H1 (cell line): Measurements from ENCODE around the gene TMEM266. TPM values are rescaled to one million over a fixed set of nuclear protein-coding genes. Genes with fewer than 3 reads are reported as not detected.

Source experiments
- CTCF ChIA-PET: fragments of 300-600 bp; sonication (Branson Sonifier 250); formaldehyde crosslinking; loops from one replicate; lab custom pipeline; 2021; ENCODE audit not compliant: partially characterized antibody; lab: Charles Lee
- POLR2A ChIA-PET: fragments of 300-600 bp; sonication (Branson Sonifier 250); formaldehyde crosslinking; loops from one replicate; lab custom pipeline; 2021; ENCODE audit warnings: inconsistent platforms; ENCODE audit not compliant: partially characterized antibody; lab: Charles Lee
- DNase-seq, 2 experiments: peaks; one replicate each; pipeline versions ENCODE4 v3.0.0 to v3.0.0-alpha.2; 2010 to 2022; ENCODE audit warnings: low spot score in 2 of 2, low read depth in 1 of 2, mixed read lengths in 1 of 2
- FAIRE-seq: peaks from 2 replicates; lab custom pipeline; 2011; peaks lifted over from hg19 to GRCh38; lab: Jason Lieb, UNC
- H2AFZ ChIP-seq: 2 replicates; pipeline ENCODE4 v1.8.1; 2012; ENCODE audit warnings: low read length, inconsistent platforms
- H2AK5ac ChIP-seq: 2 replicates; pipeline ENCODE4 v1.6.1; 2013; ENCODE audit warnings: low read depth, low read length
- H2BK120ac ChIP-seq: replicated peaks from 2 replicates; pipeline ENCODE3; 2013; ENCODE audit warnings: low read depth, low read length, inconsistent platforms
- H2BK12ac ChIP-seq: 2 replicates; pipeline ENCODE4 v1.6.1; 2013; ENCODE audit warnings: low read depth, low read length
- H2BK15ac ChIP-seq: 2 replicates; pipeline ENCODE4 v1.6.1; 2013; ENCODE audit warnings: low read length
- H2BK20ac ChIP-seq: 2 replicates; pipeline ENCODE4 v1.6.1; 2013; ENCODE audit warnings: low read length
- H2BK5ac ChIP-seq: 2 replicates; pipeline ENCODE4 v1.6.1; 2013; ENCODE audit warnings: low read depth, low read length
- H3K14ac ChIP-seq: 2 replicates; pipeline ENCODE4 v1.6.1; 2013; ENCODE audit warnings: inconsistent platforms; ENCODE audit not compliant: insufficient read length
- H3K18ac ChIP-seq: 2 replicates; pipeline ENCODE4 v1.6.1; 2013; ENCODE audit warnings: low read length; ENCODE audit errors: extremely low read depth
- H3K23ac ChIP-seq: 2 replicates; pipeline ENCODE4 v1.6.1; 2013; ENCODE audit warnings: inconsistent platforms; ENCODE audit not compliant: insufficient read length
- H3K23me2 ChIP-seq: 2 replicates; pipeline ENCODE4 v1.6.1; 2013; ENCODE audit warnings: low read depth, low read length
- H3K27ac ChIP-seq: 2 replicates; pipeline ENCODE4 v1.6.1; 2011; ENCODE audit warnings: low read depth, low read length, inconsistent platforms
- H3K27me3 ChIP-seq, 4 experiments: replicated peaks in 1 of 4; 1 replicate in 1 of 4; 2 replicates in 3 of 4; pipeline versions ENCODE4 v1.6.1 to v1.8.1; 2011 to 2013; ENCODE audit warnings: low read length in 3 of 4, mild to moderate bottlenecking in 3 of 4, inconsistent platforms in 2 of 4, mixed read lengths in 2 of 4, moderate library complexity in 1 of 4; ENCODE audit not compliant: control insufficient read depth in 3 of 4, insufficient read depth in 3 of 4; ENCODE audit errors: extremely low read depth in 1 of 4
- H3K36me3 ChIP-seq, 4 experiments: 2 replicates each; pipeline versions ENCODE4 v1.6.1 to v1.8.1; 2011 to 2013; ENCODE audit warnings: mild to moderate bottlenecking in 4 of 4, low read length in 3 of 4, moderate library complexity in 2 of 4, control low read depth in 1 of 4, inconsistent platforms in 1 of 4; ENCODE audit not compliant: insufficient read depth in 4 of 4, control insufficient read depth in 2 of 4
- H3K4ac ChIP-seq: replicated peaks from 2 replicates; pipeline ENCODE3; 2013; ENCODE audit warnings: low read length, low read depth, mixed read lengths, inconsistent platforms; ENCODE audit not compliant: insufficient read length
- H3K4me1 ChIP-seq, 4 experiments: replicated peaks in 1 of 4; 1 replicate in 1 of 4; 2 replicates in 3 of 4; pipeline versions ENCODE4 v1.6.1 to v1.8.1; 2011 to 2013; ENCODE audit warnings: low read length in 3 of 4, inconsistent platforms in 2 of 4, mixed read lengths in 1 of 4; ENCODE audit not compliant: insufficient read depth in 4 of 4, control insufficient read depth in 3 of 4
- H3K4me2 ChIP-seq, 2 experiments: 2 replicates each; pipeline versions ENCODE4 v1.6.1 to v1.8.1; 2011 to 2013; ENCODE audit warnings: low read depth in 2 of 2, low read length in 2 of 2, control low read depth in 1 of 2, inconsistent platforms in 1 of 2, mild to moderate bottlenecking in 1 of 2; ENCODE audit not compliant: insufficient read depth in 1 of 2
- H3K4me3 ChIP-seq, 4 experiments: fragments of 200-600, 300-600 bp in 1 of 4; sonication (generic), shearing (Covaris generic), sonication (Bioruptor Twin) in 1 of 4; 2 replicates each; pipeline versions ENCODE4 v1.5.1 to v1.8.1; 2011 to 2016; ENCODE audit warnings: low read length in 4 of 4, low read depth in 3 of 4, control low read depth in 2 of 4, inconsistent platforms in 2 of 4, mild to moderate bottlenecking in 2 of 4, mixed read lengths in 1 of 4, moderate library complexity in 1 of 4; ENCODE audit not compliant: insufficient read depth in 2 of 4; ENCODE audit errors: extremely low read depth in 1 of 4
- H3K56ac ChIP-seq: replicated peaks from 2 replicates; pipeline ENCODE3; 2013; ENCODE audit warnings: low read depth, mild to moderate bottlenecking, mixed read lengths, low read length, inconsistent platforms; ENCODE audit not compliant: insufficient read length
- H3K79me1 ChIP-seq: 2 replicates; pipeline ENCODE4 v1.6.1; 2013; ENCODE audit warnings: low read depth, low read length, control low read depth
- H3K79me2 ChIP-seq, 2 experiments: 2 replicates each; pipeline versions ENCODE4 v1.6.1 to v1.8.1; 2012 to 2013; ENCODE audit warnings: low read length in 2 of 2, mild to moderate bottlenecking in 2 of 2, inconsistent platforms in 1 of 2; ENCODE audit not compliant: insufficient read depth in 2 of 2, control insufficient read depth in 1 of 2
- H3K9ac ChIP-seq, 4 experiments: replicated peaks in 1 of 4; 1 replicate in 1 of 4; 2 replicates in 3 of 4; pipeline versions ENCODE4 v1.6.1 to v1.8.1; 2011 to 2013; ENCODE audit warnings: low read depth in 3 of 4, low read length in 3 of 4, control low read depth in 2 of 4, mild to moderate bottlenecking in 2 of 4, moderate library complexity in 2 of 4, inconsistent platforms in 1 of 4; ENCODE audit errors: extremely low read depth in 1 of 4
- H3K9me3 ChIP-seq, 2 experiments: 2 replicates each; pipeline versions ENCODE4 v1.6.1 to v1.8.1; 2012 to 2013; ENCODE audit warnings: mild to moderate bottlenecking in 2 of 2, moderate library complexity in 2 of 2, control low read depth in 1 of 2, inconsistent platforms in 1 of 2, low read depth in 1 of 2, low read length in 1 of 2, mixed read lengths in 1 of 2; ENCODE audit not compliant: insufficient read depth in 2 of 2
- H4K20me1 ChIP-seq, 2 experiments: replicated peaks in 1 of 2; 2 replicates each; pipeline versions ENCODE3 to v1.8.1; 2011 to 2013; ENCODE audit warnings: inconsistent platforms in 2 of 2, low read length in 2 of 2, mild to moderate bottlenecking in 1 of 2; ENCODE audit not compliant: insufficient read depth in 2 of 2, control insufficient read depth in 1 of 2
- H4K5ac ChIP-seq: 2 replicates; pipeline ENCODE4 v1.6.1; 2013; ENCODE audit warnings: low read length, low read depth, mixed read lengths, inconsistent platforms; ENCODE audit not compliant: insufficient read length
- H4K8ac ChIP-seq: 2 replicates; pipeline ENCODE4 v1.8.0; 2013; ENCODE audit warnings: mild to moderate bottlenecking, moderate library complexity, low read length, inconsistent platforms; ENCODE audit not compliant: insufficient read depth; ENCODE audit errors: extremely low read depth
- H4K91ac ChIP-seq: replicated peaks from 2 replicates; pipeline ENCODE3; 2013; ENCODE audit warnings: low read length, mixed read lengths, inconsistent platforms; ENCODE audit not compliant: insufficient read length
- WGBS, 2 experiments: shearing (Covaris generic) in 1 of 2; methylation state at CpG; one replicate each; pipeline versions ENCODE4 v1.1.6 to v1.1.7; 2013 to 2015; ENCODE audit warnings: low lambda C conversion rate in 2 of 2, mixed read lengths in 2 of 2, inconsistent platforms in 1 of 2, low coverage in 1 of 2, missing lambda C conversion rate in 1 of 2; ENCODE audit not compliant: insufficient replicate concordance in 2 of 2, insufficient coverage in 1 of 2, insufficient read length in 1 of 2; ENCODE audit errors: extremely low coverage in 1 of 2, missing lambda C conversion rate in 1 of 2; 5-methylcytosine and 5-hydroxymethylcytosine counted together
- polyA plus RNA-seq, 7 experiments: library from polyadenylated mRNA; depleted of rRNA in 3 of 7; stranded (reverse) in 5 of 7; unstranded in 2 of 7; fragments of >200 nt in 5 of 7; fragments of 200-250 nt in 2 of 7; gene quantifications; 1 replicate in 5 of 7; 2 replicates in 1 of 7; 4 replicates in 1 of 7; pipeline versions ENCODE4 v1.2.1 to v1.2.3, GENCODE V29; 2011 to 2013; ENCODE audit warnings: missing spikeins in 2 of 7, mixed read lengths in 2 of 7
- total RNA-seq: library from RNA; stranded (reverse); fragmentation: NEBNext Ultra II Directional; extraction: Animal tissue kit (Norgen Biotek cat#: 25700); gene quantifications from 2 replicates; pipeline ENCODE4 v1.2.1, GENCODE V29; 2021

The TMEM266 gene
- total and polyA plus RNA-seq, 2 of the 8 experiments (the other 6 are each of a cell fraction or from before 2014, with no cell fraction given) = 2.6 TPM

GRCh38 chr15:76236350-76236749 is 176.6 kb downstream of the TMEM266 start:
- Histone ChIP-seq H3K18ac (no peak overlapping the region), H3K36me3 (no peaks in the 10 kb centered on the region), H2BK120ac (no peak overlapping the region), H3K9me3 (no peaks in the 10 kb centered on the region), H3K9ac (no peak overlapping the region), H3K79me1 (no peaks in the 10 kb centered on the region), H4K5ac (no peak overlapping the region), H2AFZ (no peak overlapping the region), H4K91ac (no peak overlapping the region), H4K20me1 (peaks cover 0 to 2% of the 10 kb centered on the region in 2 experiments), H2BK15ac (no peak overlapping the region), H3K79me2 (no peaks in the 10 kb centered on the region), H2AK5ac (no peak overlapping the region), H3K4ac (no peak overlapping the region), H3K23me2 (no peaks in the 10 kb centered on the region), H3K23ac (no peak overlapping the region), H3K4me1 (peaks cover 0 to 8% (median 5%) of the 10 kb centered on the region in 4 experiments; a peak in 6 of 7 replicates), H2BK12ac (no peak overlapping the region), H3K14ac (no peak overlapping the region), H4K8ac (no peak overlapping the region), H3K4me3 (no peak overlapping the region), H2BK5ac (no peak overlapping the region), H3K27ac (no peak overlapping the region), H3K27me3 (no peaks in the 10 kb centered on the region), H2BK20ac (no peak overlapping the region), H3K56ac (no peak overlapping the region), H3K4me2 (no peak overlapping the region)
- DNase-seq (no peak), FAIRE-seq (no peak)
- POLR2A ChIA-PET = no interaction called here
- CTCF ChIA-PET = interaction anchor here (0.6 to 6.2 kb wide), 19 partner anchors 8 to 562 kb away, joined by 3 to 55 read pairs (median 5); no protein-coding TSS in a partner anchor
- WGBS, 2 experiments = 76% methylated on average over 2 of the region's 2 CpGs; no CpG with 5 or more reads in 1 of the 2 experiments
